ENCODE measurements around the gene KRT76.

Gene KRT76

GRCh38 chr12:52818887-52819420, 41.8 kb upstream of the KRT76 start:
- H3K27ac ChIP-seq (ENCODE audit: low read depth, low read length, severe bottlenecking): no peak overlapping the region
- H3K4me3 ChIP-seq (ENCODE audit: extremely low read depth, insufficient read depth, low read length, poor library complexity, severe bottlenecking): no peak overlapping the region
- H3K4me1 ChIP-seq (ENCODE audit: control insufficient read depth, insufficient read depth, low read length, poor library complexity, severe bottlenecking): peaks cover 4% of the 10 kb centered on the region
- H3K36me3 ChIP-seq (ENCODE audit: control insufficient read depth, insufficient read depth, low read length): no peaks in the 10 kb centered on the region
- WGBS, 2 experiments (ENCODE audit: insufficient coverage in 2 of 2): 80 to 89% methylated on average over 5 to 6 of the region's 7 CpGs
- H3K9me3 ChIP-seq (ENCODE audit: control insufficient read depth, low read length): no peaks in the 10 kb centered on the region

- WGBS, 2 experiments (ENCODE audit: insufficient coverage in 2 of 2): 49 to 64% methylated on average over 5 of the region's 7 CpGs
- Histone ChIP-seq H3K9me3 (ENCODE audit: control insufficient read depth, low read length) (no peaks in the 10 kb centered on the region), H3K36me3 (ENCODE audit: control insufficient read depth, insufficient read depth, low read length) (no peaks in the 10 kb centered on the region), H3K27ac (ENCODE audit: low read depth, low read length, severe bottlenecking) (no peak overlapping the region), H3K4me1 (ENCODE audit: control insufficient read depth, insufficient read depth, low read length, poor library complexity, severe bottlenecking) (peaks cover 4% of the 10 kb centered on the region), H3K4me3 (ENCODE audit: extremely low read depth, insufficient read depth, low read length, poor library complexity, severe bottlenecking) (no peak overlapping the region)
Measured at GRCh38 chr12:52818388-52818787, 41.2 kb upstream of the KRT76 start.

GRCh38 chr12:52817699-52818238, 40.6 kb upstream of the KRT76 start:
- peaks cover 4% of the 10 kb centered on the region for H3K4me1 ChIP-seq (ENCODE audit: control insufficient read depth, insufficient read depth, low read length, poor library complexity, severe bottlenecking)
- H3K27ac ChIP-seq (ENCODE audit: low read depth, low read length, severe bottlenecking): no peak overlapping the region
- 91 to 100% methylated on average over 1 of the region's 2 CpGs for WGBS, 2 experiments (ENCODE audit: insufficient coverage in 2 of 2)
- no peaks in the 10 kb centered on the region for H3K9me3 ChIP-seq (ENCODE audit: control insufficient read depth, low read length)
- H3K36me3 ChIP-seq (ENCODE audit: control insufficient read depth, insufficient read depth, low read length): no peaks in the 10 kb centered on the region
- no peak overlapping the region for H3K4me3 ChIP-seq (ENCODE audit: extremely low read depth, insufficient read depth, low read length, poor library complexity, severe bottlenecking)

GRCh38 chr12:52817003-52817698, 40.0 kb upstream of the KRT76 start:
- 90 to 96% methylated on average over 6 to 7 of the region's 8 CpGs for WGBS, 2 experiments (ENCODE audit: insufficient coverage in 2 of 2)
- H3K9me3 ChIP-seq (ENCODE audit: control insufficient read depth, low read length): no peaks in the 10 kb centered on the region
- H3K4me1 ChIP-seq (ENCODE audit: control insufficient read depth, insufficient read depth, low read length, poor library complexity, severe bottlenecking): peaks cover 4% of the 10 kb centered on the region
- no peak overlapping the region for H3K4me3 ChIP-seq (ENCODE audit: extremely low read depth, insufficient read depth, low read length, poor library complexity, severe bottlenecking)
- H3K36me3 ChIP-seq (ENCODE audit: control insufficient read depth, insufficient read depth, low read length): no peaks in the 10 kb centered on the region
- no peak overlapping the region for H3K27ac ChIP-seq (ENCODE audit: low read depth, low read length, severe bottlenecking)

GRCh38 chr12:52815676-52816588, 38.8 kb upstream of the KRT76 start:
- Histone ChIP-seq H3K36me3 (ENCODE audit: control insufficient read depth, insufficient read depth, low read length) (no peaks in the 10 kb centered on the region), H3K9me3 (ENCODE audit: control insufficient read depth, low read length) (no peaks in the 10 kb centered on the region), H3K27ac (ENCODE audit: low read depth, low read length, severe bottlenecking) (no peak overlapping the region), H3K4me3 (ENCODE audit: extremely low read depth, insufficient read depth, low read length, poor library complexity, severe bottlenecking) (no peak overlapping the region), H3K4me1 (ENCODE audit: control insufficient read depth, insufficient read depth, low read length, poor library complexity, severe bottlenecking) (no peaks in the 10 kb centered on the region)
- WGBS, 2 experiments (ENCODE audit: insufficient coverage in 2 of 2): 93 to 98% methylated on average over 5 to 6 of the region's 9 CpGs

GRCh38 chr12:52815161-52815560, 38.0 kb upstream of the KRT76 start:
- Histone ChIP-seq H3K36me3 (ENCODE audit: control insufficient read depth, insufficient read depth, low read length) (no peaks in the 10 kb centered on the region), H3K4me3 (ENCODE audit: extremely low read depth, insufficient read depth, low read length, poor library complexity, severe bottlenecking) (no peak overlapping the region), H3K27ac (ENCODE audit: low read depth, low read length, severe bottlenecking) (no peak overlapping the region), H3K9me3 (ENCODE audit: control insufficient read depth, low read length) (no peaks in the 10 kb centered on the region), H3K4me1 (ENCODE audit: control insufficient read depth, insufficient read depth, low read length, poor library complexity, severe bottlenecking) (no peaks in the 10 kb centered on the region)
- 100% methylated on average over 1 of the region's 4 CpGs for WGBS, 2 experiments (ENCODE audit: insufficient coverage in 2 of 2)

- Histone ChIP-seq H3K36me3 (ENCODE audit: control insufficient read depth, insufficient read depth, low read length) (no peaks in the 10 kb centered on the region), H3K9me3 (ENCODE audit: control insufficient read depth, low read length) (no peaks in the 10 kb centered on the region), H3K27ac (ENCODE audit: low read depth, low read length, severe bottlenecking) (no peak overlapping the region), H3K4me1 (ENCODE audit: control insufficient read depth, insufficient read depth, low read length, poor library complexity, severe bottlenecking) (no peaks in the 10 kb centered on the region), H3K4me3 (ENCODE audit: extremely low read depth, insufficient read depth, low read length, poor library complexity, severe bottlenecking) (no peak overlapping the region)
- 95% methylated on average over 4 of the region's 4 CpGs; no CpG with 5 or more reads in 1 of the 2 experiments for WGBS, 2 experiments (ENCODE audit: insufficient coverage in 2 of 2)
Measured at GRCh38 chr12:52814710-52815155, 37.6 kb upstream of the KRT76 start.

GRCh38 chr12:52813885-52814709, 37.0 kb upstream of the KRT76 start, which contains the start of gene KRT4:
TSS of gene KRT4 (minus strand) at chr12:52814116. CDS start at chr12:52814058, 58 bp downstream.
- Histone ChIP-seq H3K9me3 (ENCODE audit: control insufficient read depth, low read length) (no peaks in the 10 kb centered on the region), H3K4me1 (ENCODE audit: control insufficient read depth, insufficient read depth, low read length, poor library complexity, severe bottlenecking) (no peaks in the 10 kb centered on the region), H3K4me3 (ENCODE audit: extremely low read depth, insufficient read depth, low read length, poor library complexity, severe bottlenecking) (no peak within 1 kb of the TSS), H3K36me3 (ENCODE audit: control insufficient read depth, insufficient read depth, low read length) (no peaks in the 10 kb centered on the region), H3K27ac (ENCODE audit: low read depth, low read length, severe bottlenecking) (no peak within 1 kb of the TSS)
- WGBS, 2 experiments (ENCODE audit: insufficient coverage in 2 of 2): 91 to 93% methylated on average over 12 to 13 of the region's 15 CpGs

- 90% methylated on average over 2 to 10 of the region's 10 CpGs for WGBS, 2 experiments (ENCODE audit: insufficient coverage in 2 of 2)
- Histone ChIP-seq H3K4me1 (ENCODE audit: control insufficient read depth, insufficient read depth, low read length, poor library complexity, severe bottlenecking) (no peaks in the 10 kb centered on the region), H3K27ac (ENCODE audit: low read depth, low read length, severe bottlenecking) (no peak overlapping the region), H3K9me3 (ENCODE audit: control insufficient read depth, low read length) (no peaks in the 10 kb centered on the region), H3K36me3 (ENCODE audit: control insufficient read depth, insufficient read depth, low read length) (no peaks in the 10 kb centered on the region), H3K4me3 (ENCODE audit: extremely low read depth, insufficient read depth, low read length, poor library complexity, severe bottlenecking) (no peak overlapping the region)
Measured at GRCh38 chr12:52813203-52813819, 36.2 kb upstream of the KRT76 start.

Data from mesodermal cell (in vitro differentiated cells).